B cell (primary cell): ENCODE measurements around the gene IER5L. TPM values are rescaled to one million over a fixed set of nuclear protein-coding genes. Genes with fewer than 3 reads are reported as not detected.

Experiments used
- ATAC-seq: fragments of 200-7000 bp; cut with Tn5 transposase; one replicate; pipeline ENCODE4 v1.10.0; 2021; ENCODE audit warnings: low read depth, mild to moderate bottlenecking, moderate number of reproducible peaks, moderate library complexity
- CTCF ChIA-PET: fragments of 350-600 bp; sonication (Branson Sonifier 250); formaldehyde crosslinking; loops from one replicate; lab custom pipeline; 2021; ENCODE audit warnings: antibody characterized with exemption, inconsistent platforms; lab: Charles Lee
- POLR2A ChIA-PET: fragments of 350-600 bp; sonication (Branson Sonifier 250); formaldehyde crosslinking; loops from one replicate; lab custom pipeline; 2021; ENCODE audit warnings: antibody characterized with exemption; lab: Charles Lee
- DNase-seq: peaks from one replicate; pipeline ENCODE4 v3.0.0; 2013
- H2AFZ ChIP-seq: 2 replicates; pipeline ENCODE4 v1.6.1; 2012; ENCODE audit warnings: mild to moderate bottlenecking, low read depth, low read length; ENCODE audit not compliant: insufficient read depth, poor library complexity, severe bottlenecking
- H3K27ac ChIP-seq, 2 donors: 1 replicate in 1 of 2; 2 replicates in 1 of 2; pipeline ENCODE4 v1.5.1; 2012 to 2013; ENCODE audit warnings: low read length in 2 of 2, mild to moderate bottlenecking in 2 of 2, moderate library complexity in 1 of 2
- H3K27me3 ChIP-seq, 4 experiments: fragments of 200-600 bp in 1 of 4; sonication (generic) in 1 of 4; replicated peaks in 1 of 4; 1 replicate in 2 of 4; 2 replicates in 2 of 4; pipeline versions ENCODE4 v1.6.1 to v1.7.0; 2013 to 2016; ENCODE audit warnings: low read length in 3 of 4, mild to moderate bottlenecking in 2 of 4, mixed read lengths in 1 of 4, moderate library complexity in 1 of 4; ENCODE audit not compliant: insufficient read depth in 4 of 4, control insufficient read depth in 3 of 4; ENCODE audit errors: control extremely low read depth in 1 of 4
- H3K36me3 ChIP-seq, 2 experiments: replicated peaks in 1 of 2; 1 replicate in 1 of 2; 2 replicates in 1 of 2; pipeline versions ENCODE4 v1.6.1 to v1.7.1; 2013; ENCODE audit warnings: low read length in 1 of 2; ENCODE audit not compliant: insufficient read depth in 2 of 2, control insufficient read depth in 1 of 2; ENCODE audit errors: control extremely low read depth in 1 of 2, extremely low read depth in 1 of 2
- H3K4me1 ChIP-seq, 2 donors: fragments of 200-600 bp in 1 of 2; sonication (generic) in 1 of 2; 1 replicate in 1 of 2; 2 replicates in 1 of 2; pipeline versions ENCODE4 v1.5.1 to v1.6.1; 2013 to 2017; ENCODE audit warnings: low read length in 2 of 2; ENCODE audit not compliant: control insufficient read depth in 2 of 2, insufficient read depth in 2 of 2
- H3K4me2 ChIP-seq: replicated peaks from 2 replicates; pipeline ENCODE3; 2012; ENCODE audit warnings: mild to moderate bottlenecking, low read depth, low read length; ENCODE audit not compliant: poor library complexity, severe bottlenecking
- H3K4me3 ChIP-seq, 5 experiments: fragments of 200-600 bp in 1 of 5; sonication (generic) in 1 of 5; 1 replicate in 3 of 5; 2 replicates in 2 of 5; pipeline versions ENCODE4 v1.5.1 to v1.7.0; 2011 to 2016; ENCODE audit warnings: low read length in 4 of 5, mild to moderate bottlenecking in 4 of 5, low read depth in 2 of 5, control low read depth in 1 of 5, moderate library complexity in 1 of 5; ENCODE audit not compliant: insufficient read depth in 1 of 5; ENCODE audit errors: control extremely low read depth in 1 of 5, extremely low read depth in 1 of 5
- H3K79me2 ChIP-seq: fragments of 200-600 bp; sonication (generic); one replicate; pipeline ENCODE4 v1.6.0; 2016; ENCODE audit warnings: low read length; ENCODE audit not compliant: control insufficient read depth, insufficient read depth
- H3K9ac ChIP-seq: fragments of 200-600 bp; sonication (generic); 2 replicates; pipeline ENCODE4 v1.6.1; 2017; ENCODE audit warnings: mild to moderate bottlenecking, low read length, moderate library complexity
- H3K9me3 ChIP-seq, 3 donors: one replicate each; pipeline versions ENCODE4 v1.6.1 to v1.7.1; 2013; ENCODE audit warnings: low read length in 2 of 3; ENCODE audit not compliant: control insufficient read depth in 2 of 3, insufficient read depth in 1 of 3; ENCODE audit errors: control extremely low read depth in 1 of 3
- H4K20me1 ChIP-seq: 2 replicates; pipeline ENCODE4 v1.6.0; 2012; ENCODE audit warnings: mild to moderate bottlenecking, low read length; ENCODE audit not compliant: insufficient read depth, control insufficient read depth, poor library complexity, severe bottlenecking
- H3K27ac Mint-ChIP-seq: one replicate; pipeline ENCODE4 v1.8.0; 2021; ENCODE audit warnings: mixed read lengths
- H3K27me3 Mint-ChIP-seq: one replicate; pipeline ENCODE4 v1.8.0; 2021; ENCODE audit warnings: mixed read lengths
- H3K4me1 Mint-ChIP-seq: one replicate; pipeline ENCODE4 v1.8.0; 2021; ENCODE audit warnings: mixed read lengths
- H3K4me3 Mint-ChIP-seq: one replicate; pipeline ENCODE4 v1.8.0; 2021; ENCODE audit warnings: mixed read lengths
- H3K9me3 Mint-ChIP-seq: one replicate; pipeline ENCODE4 v1.8.0; 2022; ENCODE audit warnings: mixed read lengths; ENCODE audit not compliant: insufficient read depth
- CTCF ChIP-seq: fragments of 200-600 bp; IDR thresholded peaks from one replicate; pipeline ENCODE4 v1.8.0; 2022; ENCODE audit warnings: antibody characterized with exemption, mild to moderate bottlenecking
- EZH2 ChIP-seq: IDR thresholded peaks from 2 replicates; pipeline ENCODE4 v1.6.1; 2012; ENCODE audit warnings: borderline replicate concordance, low read depth, mild to moderate bottlenecking, moderate library complexity, low read length; ENCODE audit not compliant: insufficient read depth, poor library complexity, severe bottlenecking
- WGBS: methylation state at CpG from one replicate; pipeline ENCODE4 v1.1.5; 2013; ENCODE audit warnings: missing lambda C conversion rate; ENCODE audit not compliant: insufficient coverage; 5-methylcytosine and 5-hydroxymethylcytosine counted together
- intact Hi-C: fragments of 100-400 bp; cut with micrococcal nuclease; formaldehyde crosslinking; loops from one replicate; pipeline ENCODE4 v1.10.0; 2022
- polyA plus RNA-seq: library from polyadenylated mRNA; depleted of rRNA; stranded (reverse); fragments of >200 nt; gene quantifications from 2 replicates; pipeline ENCODE4 v1.2.3, GENCODE V29; 2012
- total RNA-seq, 2 donors: library from RNA; stranded (reverse); fragments of 120-200 nt in 1 of 2; gene quantifications; 1 replicate in 1 of 2; 2 replicates in 1 of 2; pipeline versions ENCODE4 v1.2.3 to v1.2.4, GENCODE V29; 2013 to 2022

Gene IER5L
- total and polyA plus RNA-seq, 2 donors (not counting 1 experiment from before 2014, with no cell fraction given) = 1.5 to 12.9 TPM

- Histone ChIP-seq H3K4me3 (no peak overlapping the region), H4K20me1 (peaks cover 8% of the 10 kb centered on the region), H3K36me3 (peaks cover 0 to 51% of the 10 kb centered on the region in 2 experiments), H3K4me1 (peaks cover 43 to 50% of the 10 kb centered on the region in 2 donors), H2AFZ (no peak overlapping the region), H3K4me2 (peak overlapping the region; percentile 94), H3K9ac (no peak overlapping the region), H3K9me3 (no peaks in the 10 kb centered on the region), H3K27ac (peak overlapping the region; percentile 44 to 49), H3K79me2 (peaks cover 35% of the 10 kb centered on the region), H3K27me3 (no peaks in the 10 kb centered on the region)
- Mint-ChIP-seq H3K4me1 (peaks cover 47% of the 10 kb centered on the region), H3K27me3 (no peaks in the 10 kb centered on the region), H3K27ac (peak overlapping the region; percentile 94), H3K4me3 (peak overlapping the region; percentile 90), H3K9me3 (no peaks in the 10 kb centered on the region)
- intact Hi-C loops = no loop called here
- no peak for ATAC-seq
- CTCF ChIA-PET = interaction anchor here (0.7 to 18.9 kb wide), 37 partner anchors 11 to 642 kb away, joined by 3 to 382 read pairs (median 4); partner anchors contain the start of genes C9orf50, CRAT, IER5L and NTMT1
- WGBS = 80% methylated on average over 13 of the region's 15 CpGs
- no peak for DNase-seq
- TF ChIP-seq CTCF = no peak
- TF ChIP-seq EZH2 = no peak
- POLR2A ChIA-PET = interaction anchor here (0.6 to 1.6 kb wide), 6 partner anchors 10 to 270 kb away, joined by 3 to 7 read pairs (median 4); partner anchors contain the start of gene IER5L
Observed at GRCh38 chr9:129142138-129142935, 35.7 kb downstream of the IER5L start.
